ENCODE data around the gene SETMAR. TPM values are rescaled to one million over a fixed set of nuclear protein-coding genes. Genes with fewer than 3 reads are reported as not detected.
"Not testable (repeated sequence)": the region's sequence is repeated elsewhere in the genome, so short reads cannot be mapped to it uniquely, and the experiment has no call there.

The SETMAR gene
- total and polyA plus RNA-seq, 3 experiments from 2014 or later, result 12.0 to 18.6 (median 18.4) TPM

- Histone ChIP-seq H3K36me3 (ENCODE audit: insufficient read depth, low read length) (no peaks in the 10 kb centered on the region), H3K9me3 (ENCODE audit: low read length) (no peaks in the 10 kb centered on the region), H3K27ac (ENCODE audit: low read depth, low read length) (no peak overlapping the region), H3K27me3 (ENCODE audit: insufficient read depth, low read length, poor library complexity, severe bottlenecking) (no peaks in the 10 kb centered on the region), H3K4me3 (ENCODE audit: low read length) (no peak overlapping the region), H3K4me1 (ENCODE audit: insufficient read depth, low read length) (peaks cover 9% of the 10 kb centered on the region)
- H3K4me3 Mint-ChIP-seq, result no peak overlapping the region
- peaks cover 7 to 13% (median 12%) of the 10 kb centered on the region in 3 donors for H3K4me1 Mint-ChIP-seq
- no peak overlapping the region for H3K27ac Mint-ChIP-seq
- DNase-seq, result no peak
- H3K27me3 Mint-ChIP-seq, result peaks cover 3 to 11% of the 10 kb centered on the region in 2 donors
- no peaks in the 10 kb centered on the region for H3K9me3 Mint-ChIP-seq
- H3K36me3 Mint-ChIP-seq, result no peaks in the 10 kb centered on the region
- ChIA-PET POLR2A (no interaction called here), CTCF (interaction anchor here (1.0 to 3.2 kb wide), 4 partner anchors 8 to 1088 kb away, joined by 3 to 12 read pairs (median 3); no protein-coding TSS in a partner anchor)
These were observed 14.1 kb upstream of the SETMAR start for GRCh38 chr3:4289044-4289443.

GRCh38 chr3:4290272-4290893 lies 12.8 kb upstream of the SETMAR start:
- Mint-ChIP-seq H3K27me3 (peaks cover 1 to 11% of the 10 kb centered on the region in 2 donors), H3K4me1 (peaks cover 7 to 13% (median 12%) of the 10 kb centered on the region in 3 donors), H3K9me3 (no peaks in the 10 kb centered on the region), H3K36me3 (no peaks in the 10 kb centered on the region), H3K4me3 (no peak overlapping the region), H3K27ac (no peak overlapping the region)
- no peaks in the 10 kb centered on the region for H3K36me3 ChIP-seq (ENCODE audit: insufficient read depth, low read length)
- DNase-seq, result peak in 4 of 5 donors; percentile 4 to 54 (median 24)
- H3K4me3 ChIP-seq (ENCODE audit: low read length), result no peak overlapping the region
- POLR2A ChIA-PET, result no interaction called here
- CTCF ChIA-PET, result interaction anchor here (1.0 kb wide), 1 partner anchor 1090 kb away, joined by 8 read pairs; no protein-coding TSS in a partner anchor
- H3K9me3 ChIP-seq (ENCODE audit: low read length), result no peaks in the 10 kb centered on the region
- H3K27ac ChIP-seq (ENCODE audit: low read depth, low read length), result no peak overlapping the region
- no peaks in the 10 kb centered on the region for H3K27me3 ChIP-seq (ENCODE audit: insufficient read depth, low read length, poor library complexity, severe bottlenecking)
- peaks cover 9% of the 10 kb centered on the region for H3K4me1 ChIP-seq (ENCODE audit: insufficient read depth, low read length)

GRCh38 chr3:4292301-4292700 lies 10.9 kb upstream of the SETMAR start:
- CTCF ChIA-PET, result interaction anchor here (2.3 kb wide), 1 partner anchor 1092 kb away, joined by 7 read pairs; no protein-coding TSS in a partner anchor
- peaks cover 7 to 13% (median 12%) of the 10 kb centered on the region in 3 donors for H3K4me1 Mint-ChIP-seq
- Histone ChIP-seq H3K9me3 (ENCODE audit: low read length) (no peaks in the 10 kb centered on the region), H3K4me1 (ENCODE audit: insufficient read depth, low read length) (peaks cover 9% of the 10 kb centered on the region), H3K27ac (ENCODE audit: low read depth, low read length) (no peak overlapping the region), H3K36me3 (ENCODE audit: insufficient read depth, low read length) (no peaks in the 10 kb centered on the region), H3K4me3 (ENCODE audit: low read length) (no peak overlapping the region), H3K27me3 (ENCODE audit: insufficient read depth, low read length, poor library complexity, severe bottlenecking) (no peaks in the 10 kb centered on the region)
- peaks cover 1 to 11% of the 10 kb centered on the region in 2 donors for H3K27me3 Mint-ChIP-seq
- POLR2A ChIA-PET, result no interaction called here
- DNase-seq, result no peak
- H3K36me3 Mint-ChIP-seq, result peaks cover 0 to 2% (median 0%) of the 10 kb centered on the region in 3 donors
- H3K4me3 Mint-ChIP-seq, result no peak overlapping the region
- peak overlapping the region in 1 of 8 donors; percentile 10 for H3K27ac Mint-ChIP-seq
- no peaks in the 10 kb centered on the region for H3K9me3 Mint-ChIP-seq

- ChIA-PET CTCF (no interaction called here), POLR2A (no interaction called here)
- H3K4me1 Mint-ChIP-seq, result peaks cover 7 to 13% (median 12%) of the 10 kb centered on the region in 3 donors
- Histone ChIP-seq H3K9me3 (ENCODE audit: low read length) (no peaks in the 10 kb centered on the region), H3K4me1 (ENCODE audit: insufficient read depth, low read length) (peaks cover 9% of the 10 kb centered on the region), H3K4me3 (ENCODE audit: low read length) (no peak overlapping the region), H3K27me3 (ENCODE audit: insufficient read depth, low read length, poor library complexity, severe bottlenecking) (no peaks in the 10 kb centered on the region), H3K36me3 (ENCODE audit: insufficient read depth, low read length) (no peaks in the 10 kb centered on the region), H3K27ac (ENCODE audit: low read depth, low read length) (no peak overlapping the region)
- peaks cover 1% of the 10 kb centered on the region in 2 donors for H3K27me3 Mint-ChIP-seq
- no peak overlapping the region for H3K4me3 Mint-ChIP-seq
- H3K36me3 Mint-ChIP-seq, result peaks cover 0 to 2% (median 0%) of the 10 kb centered on the region in 3 donors
- no peak overlapping the region for H3K27ac Mint-ChIP-seq
- H3K9me3 Mint-ChIP-seq, result no peaks in the 10 kb centered on the region
- DNase-seq, result no peak
These were observed 8.4 kb upstream of the SETMAR start for GRCh38 chr3:4294616-4295327.

GRCh38 chr3:4296454-4296853 lies 6.7 kb upstream of the SETMAR start:
- DNase-seq; H3K4me3 Mint-ChIP-seq; POLR2A ChIA-PET; H3K4me1 Mint-ChIP-seq; H3K27me3 Mint-ChIP-seq; H3K36me3 ChIP-seq (ENCODE audit: insufficient read depth, low read length); H3K9me3 Mint-ChIP-seq; H3K4me3 ChIP-seq (ENCODE audit: low read length); H3K9me3 ChIP-seq (ENCODE audit: low read length); H3K4me1 ChIP-seq (ENCODE audit: insufficient read depth, low read length); H3K27me3 ChIP-seq (ENCODE audit: insufficient read depth, low read length, poor library complexity, severe bottlenecking); CTCF ChIA-PET; H3K27ac ChIP-seq (ENCODE audit: low read depth, low read length); H3K36me3 Mint-ChIP-seq: not testable (repeated sequence)
- peak overlapping the region in 1 of 8 donors; percentile 15 for H3K27ac Mint-ChIP-seq

GRCh38 chr3:4297486-4297885 lies 5.7 kb upstream of the SETMAR start:
- Histone ChIP-seq H3K4me1 (ENCODE audit: insufficient read depth, low read length) (peaks cover 4% of the 10 kb centered on the region), H3K9me3 (ENCODE audit: low read length) (no peaks in the 10 kb centered on the region), H3K27ac (ENCODE audit: low read depth, low read length) (no peak overlapping the region), H3K36me3 (ENCODE audit: insufficient read depth, low read length) (no peaks in the 10 kb centered on the region), H3K27me3 (ENCODE audit: insufficient read depth, low read length, poor library complexity, severe bottlenecking) (no peaks in the 10 kb centered on the region), H3K4me3 (ENCODE audit: low read length) (no peak overlapping the region)
- peaks cover 4 to 7% (median 6%) of the 10 kb centered on the region in 3 donors for H3K4me1 Mint-ChIP-seq
- ChIA-PET POLR2A (no interaction called here), CTCF (interaction anchor here (1.1 kb wide), 1 partner anchor 8 kb away, joined by 3 read pairs; no protein-coding TSS in a partner anchor)
- no peak overlapping the region for H3K27ac Mint-ChIP-seq
- H3K9me3 Mint-ChIP-seq, result no peaks in the 10 kb centered on the region
- H3K4me3 Mint-ChIP-seq, result no peak overlapping the region
- peaks cover 0 to 4% (median 0%) of the 10 kb centered on the region in 3 donors for H3K36me3 Mint-ChIP-seq
- H3K27me3 Mint-ChIP-seq, result peaks cover 0 to 3% of the 10 kb centered on the region in 2 donors
- no peak for DNase-seq

GRCh38 chr3:4302747-4303146 lies 422 bp upstream of the SETMAR start:
- Histone ChIP-seq H3K27me3 (ENCODE audit: insufficient read depth, low read length, poor library complexity, severe bottlenecking) (no peaks in the 10 kb centered on the region), H3K4me3 (ENCODE audit: low read length) (peak overlapping the region; percentile 77), H3K4me1 (ENCODE audit: insufficient read depth, low read length) (peaks cover 7% of the 10 kb centered on the region), H3K27ac (ENCODE audit: low read depth, low read length) (peak overlapping the region; percentile 79), H3K36me3 (ENCODE audit: insufficient read depth, low read length) (no peaks in the 10 kb centered on the region), H3K9me3 (ENCODE audit: low read length) (no peaks in the 10 kb centered on the region)
- Mint-ChIP-seq H3K36me3 (peaks cover 0 to 13% (median 2%) of the 10 kb centered on the region in 3 donors), H3K4me1 (peaks cover 15 to 43% (median 24%) of the 10 kb centered on the region in 3 donors), H3K9me3 (no peaks in the 10 kb centered on the region), H3K4me3 (peak overlapping the region; percentile 90 to 99 (median 98)), H3K27ac (peak overlapping the region; percentile 24 to 99 (median 98)), H3K27me3 (peaks cover 0 to 3% of the 10 kb centered on the region in 2 donors)
- ChIA-PET POLR2A (no interaction called here), CTCF (interaction anchor here (1.2 kb wide), 1 partner anchor 14 kb away, joined by 3 read pairs; no protein-coding TSS in a partner anchor)
- no peak for DNase-seq

GRCh38 chr3:4305210-4305609 lies 2.0 kb downstream of the SETMAR start:
- H3K9me3 ChIP-seq (ENCODE audit: low read length); H3K4me1 ChIP-seq (ENCODE audit: insufficient read depth, low read length); H3K36me3 ChIP-seq (ENCODE audit: insufficient read depth, low read length); CTCF ChIA-PET; H3K27me3 ChIP-seq (ENCODE audit: insufficient read depth, low read length, poor library complexity, severe bottlenecking); H3K4me3 ChIP-seq (ENCODE audit: low read length); H3K9me3 Mint-ChIP-seq; H3K27ac ChIP-seq (ENCODE audit: low read depth, low read length); H3K27ac Mint-ChIP-seq; POLR2A ChIA-PET; H3K27me3 Mint-ChIP-seq; DNase-seq: not testable (repeated sequence)
- Mint-ChIP-seq H3K4me3 (peak overlapping the region in 5 of 7 donors; percentile 16 to 75 (median 63)), H3K4me1 (peaks cover 17 to 43% (median 24%) of the 10 kb centered on the region in 3 donors), H3K36me3 (peaks cover 0 to 17% (median 2%) of the 10 kb centered on the region in 3 donors)

Measured in CD8-positive, alpha-beta memory T cell (primary cell).